ENCODE measurements around the gene RNF151. TPM values are rescaled to one million over a fixed set of nuclear protein-coding genes. Genes with fewer than 3 reads are reported as not detected.

The RNF151 gene
- total RNA-seq, 3 donors from 2014 or later: not detected

DNA sequence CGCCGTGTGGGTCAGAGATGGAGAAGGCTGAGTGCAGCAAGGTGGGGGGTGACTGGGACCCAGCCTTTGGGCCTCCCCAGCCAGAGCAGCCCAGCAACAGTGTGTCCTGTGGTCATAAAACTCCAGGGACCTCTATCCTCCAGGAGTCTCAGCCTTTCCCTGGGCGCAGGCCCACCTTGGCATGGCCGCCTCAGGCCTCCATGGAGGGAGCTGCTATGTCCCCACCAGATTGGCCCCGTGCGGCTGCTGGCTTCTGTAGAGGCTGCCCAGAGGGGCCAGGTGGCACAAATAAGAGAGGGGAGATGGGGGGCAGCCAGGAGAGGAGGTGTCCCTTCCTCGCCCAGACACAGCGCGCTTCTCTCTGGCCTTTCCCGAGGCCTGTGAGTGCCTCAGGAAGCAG lies 20.5 kb downstream of the RNF151 start:
- Histone ChIP-seq H3K36me3 (ENCODE audit: low read depth) (no peaks in the 10 kb centered on the region), H3K9me3 (no peaks in the 10 kb centered on the region), H3K4me3 (no peak overlapping the region), H3K4me1 (ENCODE audit: low read depth) (peaks cover 58% of the 10 kb centered on the region)
- ATAC-seq: no peak
- DNase-seq: no peak
- TF ChIP-seq, protein P1, sequence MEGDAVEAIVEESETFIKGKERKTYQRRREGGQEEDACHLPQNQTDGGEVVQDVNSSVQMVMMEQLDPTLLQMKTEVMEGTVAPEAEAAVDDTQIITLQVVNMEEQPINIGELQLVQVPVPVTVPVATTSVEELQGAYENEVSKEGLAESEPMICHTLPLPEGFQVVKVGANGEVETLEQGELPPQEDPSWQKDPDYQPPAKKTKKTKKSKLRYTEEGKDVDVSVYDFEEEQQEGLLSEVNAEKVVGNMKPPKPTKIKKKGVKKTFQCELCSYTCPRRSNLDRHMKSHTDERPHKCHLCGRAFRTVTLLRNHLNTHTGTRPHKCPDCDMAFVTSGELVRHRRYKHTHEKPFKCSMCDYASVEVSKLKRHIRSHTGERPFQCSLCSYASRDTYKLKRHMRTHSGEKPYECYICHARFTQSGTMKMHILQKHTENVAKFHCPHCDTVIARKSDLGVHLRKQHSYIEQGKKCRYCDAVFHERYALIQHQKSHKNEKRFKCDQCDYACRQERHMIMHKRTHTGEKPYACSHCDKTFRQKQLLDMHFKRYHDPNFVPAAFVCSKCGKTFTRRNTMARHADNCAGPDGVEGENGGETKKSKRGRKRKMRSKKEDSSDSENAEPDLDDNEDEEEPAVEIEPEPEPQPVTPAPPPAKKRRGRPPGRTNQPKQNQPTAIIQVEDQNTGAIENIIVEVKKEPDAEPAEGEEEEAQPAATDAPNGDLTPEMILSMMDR (IDR thresholded peaks at IDR 0.05): no peak
- intact Hi-C loops (cut with DNase I, micrococcal nuclease): no loop called here

DNA sequence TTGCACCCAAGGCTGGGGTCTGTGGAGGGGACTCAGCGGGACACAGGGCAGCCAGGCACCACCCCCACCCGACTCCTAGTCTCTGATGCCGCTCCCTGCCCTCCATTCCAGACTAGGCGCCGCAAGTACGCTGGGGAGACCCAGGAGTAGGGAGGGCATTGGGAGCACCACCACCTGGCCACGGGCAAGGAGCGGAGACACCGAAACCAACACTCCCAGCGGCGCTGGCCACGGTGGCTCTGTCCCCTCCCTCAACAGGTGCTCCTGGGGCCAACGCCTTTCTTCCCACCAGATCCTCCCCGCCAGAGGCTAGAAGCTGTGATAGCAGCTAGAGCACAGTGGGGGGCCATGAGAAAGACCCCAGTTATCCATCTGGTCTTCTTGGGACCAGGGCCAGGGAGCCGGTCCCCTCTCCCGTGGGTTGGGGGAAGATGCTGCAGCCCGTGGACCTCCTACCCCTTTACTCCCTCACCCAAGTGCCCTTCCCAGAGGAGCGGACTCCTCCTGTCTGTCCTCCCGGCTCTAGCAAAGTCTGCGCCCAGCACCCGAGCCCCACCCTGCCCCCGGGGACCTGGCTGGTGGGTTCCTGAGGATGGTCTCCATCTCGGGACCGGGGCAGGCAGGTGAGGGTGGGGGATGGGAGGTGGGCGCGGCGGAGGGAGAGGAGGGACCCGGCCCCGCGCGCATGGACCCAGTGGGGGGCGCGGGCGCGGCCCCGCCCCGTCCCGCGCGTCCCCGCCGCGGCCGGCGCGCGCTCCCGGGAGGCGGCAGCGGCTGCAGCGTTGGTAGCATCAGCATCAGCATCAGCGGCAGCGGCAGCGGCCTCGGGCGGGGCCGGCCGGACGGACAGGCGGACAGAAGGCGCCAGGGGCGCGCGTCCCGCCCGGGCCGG lies 22.8 kb downstream of the RNF151 start, which contains the start of gene SYNGR3:
TSS of gene SYNGR3 (plus strand) at position 762 of the 892 bp plus-strand sequence. CDS start 133 bp downstream, outside the sequence.
- peak in 1 of 3 donors; percentile 38 for DNase-seq
- ATAC-seq: no peak
- Histone ChIP-seq H3K9me3 (no peaks in the 10 kb centered on the region), H3K4me3 (no peak within 1 kb of the TSS), H3K36me3 (ENCODE audit: low read depth) (no peaks in the 10 kb centered on the region), H3K4me1 (ENCODE audit: low read depth) (peaks cover 43% of the 10 kb centered on the region)
- TF ChIP-seq, protein P1 (IDR thresholded peaks at IDR 0.05): no peak
- intact Hi-C loops (cut with DNase I, micrococcal nuclease): no loop called here

DNA sequence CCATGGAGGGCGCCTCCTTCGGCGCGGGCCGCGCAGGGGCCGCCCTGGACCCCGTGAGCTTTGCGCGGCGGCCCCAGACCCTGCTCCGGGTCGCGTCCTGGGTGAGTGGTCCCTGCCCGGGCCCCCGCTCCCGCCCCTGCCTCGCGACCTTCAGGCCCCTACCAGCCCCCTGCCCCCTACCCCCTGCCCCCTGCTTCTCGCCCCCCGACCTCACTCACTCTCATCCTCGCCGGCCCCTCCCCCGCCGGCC lies 23.4 kb downstream of the RNF151 start:
- intact Hi-C loops (cut with DNase I, micrococcal nuclease): no loop called here
- Histone ChIP-seq H3K9me3 (no peaks in the 10 kb centered on the region), H3K36me3 (ENCODE audit: low read depth) (no peaks in the 10 kb centered on the region), H3K4me3 (no peak overlapping the region), H3K4me1 (ENCODE audit: low read depth) (peaks cover 38% of the 10 kb centered on the region)
- ATAC-seq (no peak), DNase-seq (no peak)
- TF ChIP-seq, protein P1 (IDR thresholded peaks at IDR 0.05): no peak

DNA sequence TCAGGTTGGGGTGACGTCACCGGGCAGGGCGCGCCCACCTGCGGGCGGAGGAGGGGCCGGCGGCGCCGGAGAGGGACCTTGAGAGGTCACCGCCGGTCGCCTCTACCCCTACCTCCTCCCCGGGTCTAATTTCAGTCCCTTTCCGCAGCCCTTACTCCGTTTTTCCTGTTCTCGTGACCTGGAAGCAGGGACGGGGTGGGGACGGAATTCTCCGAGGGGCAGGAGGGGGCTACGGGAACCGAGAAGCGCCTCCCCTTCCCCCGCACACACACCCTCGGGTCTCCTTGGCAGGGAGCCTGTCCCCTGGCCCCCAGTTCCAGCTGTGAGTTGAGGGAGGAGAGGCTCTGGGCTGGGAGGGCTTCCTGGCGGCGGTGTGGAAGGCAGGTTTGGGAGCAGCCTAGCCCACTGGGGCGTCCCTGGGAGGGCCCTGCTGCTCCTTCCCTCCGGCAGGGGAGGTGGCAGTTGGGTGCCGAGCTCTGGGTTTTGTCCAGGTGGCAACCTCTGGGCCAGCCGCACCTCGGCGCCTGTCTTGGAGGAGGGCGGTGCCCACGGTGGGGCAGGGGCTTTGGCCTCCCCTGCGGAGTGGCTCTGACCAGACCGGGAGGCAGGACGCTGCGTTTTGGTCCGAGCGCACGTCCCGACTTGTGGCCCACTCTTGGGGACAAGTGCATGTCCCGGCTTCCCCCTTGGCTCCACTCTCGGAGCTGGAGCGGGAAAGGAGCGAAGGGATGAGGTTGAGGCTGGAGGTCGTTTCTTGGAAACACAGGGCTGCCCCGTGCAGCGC lies 23.9 kb downstream of the RNF151 start:
- TF ChIP-seq, protein P1 (IDR thresholded peaks at IDR 0.05): no peak
- Histone ChIP-seq H3K4me3 (no peak overlapping the region), H3K4me1 (ENCODE audit: low read depth) (peaks cover 33% of the 10 kb centered on the region), H3K36me3 (ENCODE audit: low read depth) (no peaks in the 10 kb centered on the region), H3K9me3 (no peaks in the 10 kb centered on the region)
- intact Hi-C loops (cut with DNase I, micrococcal nuclease): no loop called here
- DNase-seq (peak; percentile 72 to 85 (median 84)), ATAC-seq (peak; percentile 18)

DNA sequence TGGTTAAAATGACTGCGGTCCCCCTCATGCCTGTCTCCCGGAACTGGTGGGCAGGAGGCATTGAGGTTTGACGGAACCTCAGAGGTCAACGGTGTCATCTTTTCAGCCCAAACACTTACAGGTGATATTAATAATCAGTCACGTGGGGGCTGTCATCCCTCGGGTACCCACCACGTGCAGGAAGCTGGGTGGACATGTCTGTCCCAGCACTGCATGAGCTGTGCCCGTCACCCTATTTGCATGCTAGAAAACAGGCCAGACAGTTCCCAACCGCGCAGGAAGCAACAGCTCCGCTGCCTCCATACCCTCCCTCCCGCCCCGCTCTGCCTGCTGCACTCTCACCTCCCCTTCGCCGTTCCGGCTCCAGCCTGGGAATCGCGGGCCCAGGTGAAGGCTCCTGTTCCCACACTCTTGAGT lies 24.5 kb downstream of the RNF151 start:
- TF ChIP-seq, protein P1 (IDR thresholded peaks at IDR 0.05): no peak
- intact Hi-C loops (cut with DNase I, micrococcal nuclease): no loop called here
- H3K4me3 ChIP-seq: no peak overlapping the region
- ATAC-seq (peak; percentile 37), DNase-seq (peak; percentile 59 to 85 (median 67))
- peaks cover 27% of the 10 kb centered on the region for H3K4me1 ChIP-seq (ENCODE audit: low read depth)
- no peaks in the 10 kb centered on the region for H3K36me3 ChIP-seq (ENCODE audit: low read depth)
- no peaks in the 10 kb centered on the region for H3K9me3 ChIP-seq

Measured in mucosa of descending colon (tissue), 3 donors.